ENCODE measurements around the gene MTMR6.

Gene MTMR6

GRCh38 chr13:25198647-25199046, 88.6 kb downstream of the MTMR6 start:
- Histone ChIP-seq H3K4me2 (ENCODE audit: low read depth, low read length, poor library complexity, severe bottlenecking) (no peak overlapping the region), H2AFZ (ENCODE audit: low read depth, low read length, severe bottlenecking) (no peak overlapping the region), H3K36me3 (ENCODE audit: low read length) (no peaks in the 10 kb centered on the region), H3K9me3 (ENCODE audit: insufficient read depth, low read length) (no peaks in the 10 kb centered on the region), H3K27ac (ENCODE audit: low read depth, low read length) (no peak overlapping the region), H3F3A (ENCODE audit: insufficient read depth) (no peaks in the 10 kb centered on the region), H3K9me2 (replicated peaks; ENCODE audit: insufficient read depth, low read length) (no peaks in the 10 kb centered on the region), H3K9ac (ENCODE audit: low read length) (no peak overlapping the region), H3K4me3 (ENCODE audit: insufficient read depth, low read length, poor library complexity, severe bottlenecking) (no peak overlapping the region), H4K20me1 (ENCODE audit: low read depth, low read length) (no peaks in the 10 kb centered on the region), H3K27me3 (ENCODE audit: low read length) (no peaks in the 10 kb centered on the region), H3K79me2 (ENCODE audit: insufficient read depth, low read length) (no peaks in the 10 kb centered on the region)
- no peak for TF ChIP-seq EZH2phosphoT487 (conservative IDR thresholded peaks at IDR 0.05; ENCODE audit: low read length)
- no peak for TF ChIP-seq CTCF (IDR thresholded peaks at IDR 0.05; ENCODE audit: insufficient read depth, low read length, poor library complexity, severe bottlenecking)

- H3K36me3 ChIP-seq (ENCODE audit: low read length), result no peaks in the 10 kb centered on the region
- H3K9ac ChIP-seq (ENCODE audit: low read length), result no peak overlapping the region
- H4K20me1 ChIP-seq (ENCODE audit: low read depth, low read length), result no peaks in the 10 kb centered on the region
- no peaks in the 10 kb centered on the region for H3F3A ChIP-seq (ENCODE audit: insufficient read depth)
- TF ChIP-seq CTCF (IDR thresholded peaks at IDR 0.05; ENCODE audit: insufficient read depth, low read length, poor library complexity, severe bottlenecking) (no peak), EZH2phosphoT487 (conservative IDR thresholded peaks at IDR 0.05; ENCODE audit: low read length) (no peak)
- no peak overlapping the region for H3K4me2 ChIP-seq (ENCODE audit: low read depth, low read length, poor library complexity, severe bottlenecking)
- no peak overlapping the region for H3K4me3 ChIP-seq (ENCODE audit: insufficient read depth, low read length, poor library complexity, severe bottlenecking)
- no peak overlapping the region for H3K27ac ChIP-seq (ENCODE audit: low read depth, low read length)
- H3K9me2 ChIP-seq (replicated peaks; ENCODE audit: insufficient read depth, low read length), result no peaks in the 10 kb centered on the region
- no peak overlapping the region for H2AFZ ChIP-seq (ENCODE audit: low read depth, low read length, severe bottlenecking)
- no peaks in the 10 kb centered on the region for H3K27me3 ChIP-seq (ENCODE audit: low read length)
- no peaks in the 10 kb centered on the region for H3K79me2 ChIP-seq (ENCODE audit: insufficient read depth, low read length)
- no peaks in the 10 kb centered on the region for H3K9me3 ChIP-seq (ENCODE audit: insufficient read depth, low read length)
These were observed 90.3 kb downstream of the MTMR6 start for GRCh38 chr13:25196971-25197370.
